ENCODE measurements around the gene DOCK9.

Gene DOCK9

DNA sequence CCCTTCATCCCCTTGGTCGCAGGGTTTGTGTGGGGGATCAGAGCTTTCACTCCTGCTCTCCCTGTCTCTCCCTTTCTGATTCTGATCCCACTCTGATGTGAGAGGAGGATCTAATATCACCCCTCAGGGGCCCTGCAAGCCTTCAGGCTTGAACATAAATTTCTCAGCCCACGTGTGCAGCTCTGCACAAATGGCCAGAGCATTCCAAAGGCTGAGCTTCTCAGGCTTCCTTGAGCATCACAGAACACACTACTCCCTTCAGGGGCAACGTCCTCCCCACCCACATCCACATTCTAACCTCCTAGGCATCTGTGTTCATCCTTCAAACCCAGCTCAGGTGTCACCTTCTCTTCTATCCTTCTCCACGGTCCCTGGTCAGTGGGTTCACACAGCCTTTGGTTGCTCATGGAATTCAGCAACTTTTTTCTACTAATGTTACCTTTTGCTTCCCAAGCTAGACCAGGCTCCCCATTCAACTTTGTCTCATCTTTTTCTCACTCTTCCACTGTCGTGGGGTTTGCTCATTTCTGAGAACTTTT lies 24.4 kb upstream of the DOCK9 start:
- Histone ChIP-seq H3K79me2 (ENCODE audit: insufficient read depth, low read length) (no peaks in the 10 kb centered on the region), H3K4me2 (ENCODE audit: low read length) (no peak overlapping the region), H4K20me1 (ENCODE audit: insufficient read depth, low read length) (no peaks in the 10 kb centered on the region), H3K4me3 (ENCODE audit: low read depth, low read length, poor library complexity, severe bottlenecking) (no peak overlapping the region), H3F3A (ENCODE audit: insufficient read depth, low read length) (no peaks in the 10 kb centered on the region), H3K9ac (ENCODE audit: low read length) (no peak overlapping the region), H3K9me3 (ENCODE audit: low read length) (no peaks in the 10 kb centered on the region), H3K4me1 (ENCODE audit: insufficient read depth, low read length, severe bottlenecking) (no peaks in the 10 kb centered on the region), H3K36me3 (ENCODE audit: insufficient read depth, low read length) (no peaks in the 10 kb centered on the region), H3K27me3 (ENCODE audit: insufficient read depth, low read length) (no peaks in the 10 kb centered on the region; the same call in 1 of the 2 replicates), H3K27ac (ENCODE audit: low read depth, low read length, poor library complexity, severe bottlenecking) (no peak overlapping the region), H2AFZ (ENCODE audit: low read length) (no peak overlapping the region), H3K9me2 (ENCODE audit: low read depth, low read length) (no peaks in the 10 kb centered on the region)
- TF ChIP-seq, protein P1, sequence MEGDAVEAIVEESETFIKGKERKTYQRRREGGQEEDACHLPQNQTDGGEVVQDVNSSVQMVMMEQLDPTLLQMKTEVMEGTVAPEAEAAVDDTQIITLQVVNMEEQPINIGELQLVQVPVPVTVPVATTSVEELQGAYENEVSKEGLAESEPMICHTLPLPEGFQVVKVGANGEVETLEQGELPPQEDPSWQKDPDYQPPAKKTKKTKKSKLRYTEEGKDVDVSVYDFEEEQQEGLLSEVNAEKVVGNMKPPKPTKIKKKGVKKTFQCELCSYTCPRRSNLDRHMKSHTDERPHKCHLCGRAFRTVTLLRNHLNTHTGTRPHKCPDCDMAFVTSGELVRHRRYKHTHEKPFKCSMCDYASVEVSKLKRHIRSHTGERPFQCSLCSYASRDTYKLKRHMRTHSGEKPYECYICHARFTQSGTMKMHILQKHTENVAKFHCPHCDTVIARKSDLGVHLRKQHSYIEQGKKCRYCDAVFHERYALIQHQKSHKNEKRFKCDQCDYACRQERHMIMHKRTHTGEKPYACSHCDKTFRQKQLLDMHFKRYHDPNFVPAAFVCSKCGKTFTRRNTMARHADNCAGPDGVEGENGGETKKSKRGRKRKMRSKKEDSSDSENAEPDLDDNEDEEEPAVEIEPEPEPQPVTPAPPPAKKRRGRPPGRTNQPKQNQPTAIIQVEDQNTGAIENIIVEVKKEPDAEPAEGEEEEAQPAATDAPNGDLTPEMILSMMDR (IDR thresholded peaks at IDR 0.05; ENCODE audit: low read length) = no peak
- no peak for TF ChIP-seq EZH2 (IDR thresholded peaks at IDR 0.05; ENCODE audit: borderline replicate concordance, low read length)

DNA sequence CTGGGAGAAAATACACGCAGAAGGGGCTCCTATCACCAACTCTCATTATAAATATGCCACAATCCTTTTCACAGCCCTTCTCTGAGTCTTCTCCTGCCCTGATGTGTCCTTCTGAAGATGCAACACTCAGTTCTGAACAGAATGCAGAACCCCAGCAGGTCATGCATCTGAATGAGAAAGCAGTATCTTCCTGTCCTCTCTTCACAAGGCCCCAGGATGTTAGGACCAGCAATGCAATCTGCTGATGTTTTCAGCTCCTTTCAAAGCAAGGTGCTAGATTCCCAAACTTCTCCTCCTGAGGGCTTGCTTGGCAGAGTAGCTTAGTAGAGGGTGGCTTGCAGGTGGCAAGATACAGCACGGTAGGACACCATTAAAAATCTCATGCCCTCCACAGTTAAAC lies 22.3 kb upstream of the DOCK9 start:
- H3K9ac ChIP-seq (ENCODE audit: low read length) = no peak overlapping the region

DNA sequence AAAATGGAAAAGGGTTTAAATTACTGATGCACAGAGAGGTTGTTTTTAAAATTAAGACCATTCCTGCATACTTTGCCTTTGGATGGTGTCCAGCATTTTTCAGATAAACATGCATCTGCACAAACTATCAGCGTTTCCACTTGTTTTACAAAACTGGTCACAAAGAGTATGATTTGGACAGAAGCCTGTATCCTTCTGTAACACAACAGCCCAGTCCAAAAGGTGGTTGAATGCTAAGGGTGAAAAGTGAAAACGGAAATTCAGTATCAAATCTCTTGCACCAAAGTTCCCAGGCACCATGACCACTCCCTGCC lies 21.7 kb upstream of the DOCK9 start:
- Histone ChIP-seq H3K9me2 (ENCODE audit: low read depth, low read length) (no peaks in the 10 kb centered on the region), H3K79me2 (ENCODE audit: insufficient read depth, low read length) (no peaks in the 10 kb centered on the region), H3K4me2 (ENCODE audit: low read length) (no peak overlapping the region), H3K27me3 (ENCODE audit: insufficient read depth, low read length) (no peaks in the 10 kb centered on the region; the same call in 1 of the 2 replicates), H3K4me1 (ENCODE audit: insufficient read depth, low read length, severe bottlenecking) (no peaks in the 10 kb centered on the region), H2AFZ (ENCODE audit: low read length) (no peak overlapping the region), H3K4me3 (ENCODE audit: low read depth, low read length, poor library complexity, severe bottlenecking) (no peak overlapping the region), H3K27ac (ENCODE audit: low read depth, low read length, poor library complexity, severe bottlenecking) (no peak overlapping the region), H3K9ac (ENCODE audit: low read length) (no peak overlapping the region), H3F3A (ENCODE audit: insufficient read depth, low read length) (no peaks in the 10 kb centered on the region), H4K20me1 (ENCODE audit: insufficient read depth, low read length) (no peaks in the 10 kb centered on the region), H3K36me3 (ENCODE audit: insufficient read depth, low read length) (no peaks in the 10 kb centered on the region), H3K9me3 (ENCODE audit: low read length) (no peaks in the 10 kb centered on the region)
- TF ChIP-seq EZH2 (IDR thresholded peaks at IDR 0.05; ENCODE audit: borderline replicate concordance, low read length) = no peak
- TF ChIP-seq, protein P1 (IDR thresholded peaks at IDR 0.05; ENCODE audit: low read length) = no peak

More for the DNA sequence above, 22.3 kb upstream of the DOCK9 start:
- Histone ChIP-seq H3K9me2 (ENCODE audit: low read depth, low read length) (no peaks in the 10 kb centered on the region), H2AFZ (ENCODE audit: low read length) (no peak overlapping the region), H3K36me3 (ENCODE audit: insufficient read depth, low read length) (no peaks in the 10 kb centered on the region), H3K4me3 (ENCODE audit: low read depth, low read length, poor library complexity, severe bottlenecking) (no peak overlapping the region), H3K4me1 (ENCODE audit: insufficient read depth, low read length, severe bottlenecking) (no peaks in the 10 kb centered on the region), H3K4me2 (ENCODE audit: low read length) (no peak overlapping the region), H3K27me3 (ENCODE audit: insufficient read depth, low read length) (no peaks in the 10 kb centered on the region; the same call in 1 of the 2 replicates), H3K79me2 (ENCODE audit: insufficient read depth, low read length) (no peaks in the 10 kb centered on the region), H4K20me1 (ENCODE audit: insufficient read depth, low read length) (no peaks in the 10 kb centered on the region), H3F3A (ENCODE audit: insufficient read depth, low read length) (no peaks in the 10 kb centered on the region), H3K9me3 (ENCODE audit: low read length) (no peaks in the 10 kb centered on the region), H3K27ac (ENCODE audit: low read depth, low read length, poor library complexity, severe bottlenecking) (no peak overlapping the region)
- no peak for TF ChIP-seq EZH2 (IDR thresholded peaks at IDR 0.05; ENCODE audit: borderline replicate concordance, low read length)
- TF ChIP-seq, protein P1 (IDR thresholded peaks at IDR 0.05; ENCODE audit: low read length) = no peak
